CD4-positive, alpha-beta T cell treated with Interleukin-6 for 4 hours (primary cell): ENCODE measurements around the gene PSKH1.
A peak's percentile ranks its signal among the peaks of the same experiment; 100 is the strongest.
"Not testable (repeated sequence)": the region's sequence is repeated elsewhere in the genome, so short reads cannot be mapped to it uniquely, and the experiment has no call there.

Experiments
- DNase-seq: peaks from one replicate; pipeline ENCODE4 v3.0.0-alpha.2; 2020; ENCODE audit warnings: mixed read lengths

PSKH1 gene

DNA sequence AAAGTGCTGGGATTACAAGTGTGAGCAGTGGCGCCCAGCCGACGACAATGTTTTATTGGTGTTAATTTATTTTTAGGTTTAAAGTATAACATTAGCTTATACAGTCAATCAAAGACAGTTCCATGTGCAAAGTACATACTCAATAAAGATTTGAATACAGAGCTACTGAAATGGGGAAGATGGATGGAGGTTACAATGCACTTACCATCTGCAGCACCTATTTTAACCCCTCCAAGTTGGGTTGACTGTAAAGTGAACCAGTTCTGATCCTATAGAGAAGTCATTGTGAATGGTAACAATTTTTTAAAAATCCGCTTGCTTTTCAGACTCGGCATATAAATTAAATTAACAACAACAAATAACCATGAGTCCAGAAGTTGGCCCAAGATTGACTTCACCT, 679 bp upstream of the PSKH1 start:
- DNase-seq: no peak

DNA sequence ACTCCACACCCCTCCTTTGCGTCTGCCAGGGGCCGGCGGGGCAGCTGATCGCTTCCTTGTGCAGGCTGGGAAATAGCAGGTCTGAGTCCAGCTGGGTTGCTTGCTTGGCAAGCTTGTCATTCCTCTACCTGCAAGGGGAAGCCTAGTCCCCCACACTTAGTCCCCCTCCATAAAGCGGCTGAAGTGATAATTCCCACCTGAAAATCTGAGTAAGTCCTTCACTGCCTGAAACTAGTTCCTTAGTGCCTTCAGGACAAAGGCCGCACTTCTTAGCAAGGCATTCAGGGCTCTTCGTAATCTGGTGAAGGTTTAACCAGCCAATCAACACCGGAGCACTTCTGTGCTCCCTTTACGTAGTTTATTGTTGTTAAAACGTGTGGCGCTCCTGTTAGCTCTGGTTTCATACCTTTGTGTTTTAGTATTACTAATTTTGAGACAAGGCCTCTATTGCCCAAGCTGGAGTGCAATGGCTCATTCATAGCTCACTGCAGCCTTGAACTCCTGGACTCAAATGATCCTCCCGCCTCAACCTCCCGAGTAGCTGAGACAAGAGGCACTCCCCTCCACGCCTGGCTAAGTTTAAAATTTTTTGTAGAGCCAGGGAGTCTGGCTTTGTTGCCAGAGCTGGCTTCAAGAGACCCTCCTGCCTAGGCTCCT, 817 bp downstream of the PSKH1 start:
- DNase-seq: no peak

DNA sequence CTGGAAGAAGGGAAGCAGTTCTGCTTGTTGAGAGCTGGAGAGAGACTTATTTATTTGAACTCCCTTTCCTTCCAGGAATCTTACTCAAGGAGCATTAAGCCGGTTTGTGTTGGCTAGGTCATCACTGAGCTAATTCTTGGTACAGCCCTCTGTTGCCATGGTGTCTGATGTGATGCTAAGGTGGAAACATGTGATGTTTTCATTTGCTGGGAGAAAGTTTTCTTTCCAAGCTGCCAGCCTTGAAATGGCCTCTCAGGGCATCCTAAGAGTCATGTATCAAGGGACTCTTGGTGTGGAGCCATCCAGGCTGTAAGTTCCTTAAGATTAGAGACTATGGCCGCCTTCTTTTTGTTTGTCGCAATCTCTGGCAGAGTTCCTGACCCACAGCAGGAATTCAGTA, 4.2 kb downstream of the PSKH1 start:
- DNase-seq: no peak

DNA sequence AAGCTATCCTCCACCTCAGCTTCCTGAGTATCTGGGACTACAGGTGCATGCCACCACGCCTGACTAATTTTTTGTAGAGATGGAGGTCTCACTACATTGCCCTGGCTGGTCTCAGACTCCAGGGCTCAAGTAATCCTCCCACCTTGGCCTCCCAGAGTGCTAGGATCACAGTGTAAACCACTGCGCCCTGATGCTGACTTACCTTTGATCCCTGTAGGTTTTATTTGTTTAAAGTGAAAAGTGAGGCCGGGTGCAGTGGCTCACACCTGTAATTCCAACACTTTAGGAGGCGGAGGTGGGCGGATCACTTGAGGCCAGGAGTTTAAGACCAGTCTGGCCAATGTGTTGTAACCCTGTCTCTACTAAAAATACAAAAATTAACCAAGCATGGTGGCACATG, 8.7 kb downstream of the PSKH1 start:
- no peak for DNase-seq

DNA sequence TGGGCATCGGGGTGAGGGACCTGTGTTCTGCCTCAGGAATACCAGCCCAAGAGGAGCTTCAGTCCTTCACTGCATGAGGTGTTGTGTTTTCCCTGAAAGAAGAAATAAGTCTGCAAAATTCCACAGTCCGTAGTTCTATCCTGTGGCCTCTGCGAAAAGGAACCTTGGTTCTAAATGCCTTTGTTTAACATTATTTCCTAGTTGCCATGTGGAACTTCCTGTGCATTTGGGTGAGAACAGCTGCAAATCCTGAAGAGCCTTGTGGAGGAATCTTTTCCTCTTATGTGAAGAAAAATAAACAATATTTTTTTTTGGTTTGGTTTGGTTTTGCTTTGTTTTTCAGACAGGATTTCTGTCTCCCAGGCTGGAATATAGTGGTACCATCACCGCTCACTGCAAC, 9.8 kb downstream of the PSKH1 start:
- no peak for DNase-seq

DNA sequence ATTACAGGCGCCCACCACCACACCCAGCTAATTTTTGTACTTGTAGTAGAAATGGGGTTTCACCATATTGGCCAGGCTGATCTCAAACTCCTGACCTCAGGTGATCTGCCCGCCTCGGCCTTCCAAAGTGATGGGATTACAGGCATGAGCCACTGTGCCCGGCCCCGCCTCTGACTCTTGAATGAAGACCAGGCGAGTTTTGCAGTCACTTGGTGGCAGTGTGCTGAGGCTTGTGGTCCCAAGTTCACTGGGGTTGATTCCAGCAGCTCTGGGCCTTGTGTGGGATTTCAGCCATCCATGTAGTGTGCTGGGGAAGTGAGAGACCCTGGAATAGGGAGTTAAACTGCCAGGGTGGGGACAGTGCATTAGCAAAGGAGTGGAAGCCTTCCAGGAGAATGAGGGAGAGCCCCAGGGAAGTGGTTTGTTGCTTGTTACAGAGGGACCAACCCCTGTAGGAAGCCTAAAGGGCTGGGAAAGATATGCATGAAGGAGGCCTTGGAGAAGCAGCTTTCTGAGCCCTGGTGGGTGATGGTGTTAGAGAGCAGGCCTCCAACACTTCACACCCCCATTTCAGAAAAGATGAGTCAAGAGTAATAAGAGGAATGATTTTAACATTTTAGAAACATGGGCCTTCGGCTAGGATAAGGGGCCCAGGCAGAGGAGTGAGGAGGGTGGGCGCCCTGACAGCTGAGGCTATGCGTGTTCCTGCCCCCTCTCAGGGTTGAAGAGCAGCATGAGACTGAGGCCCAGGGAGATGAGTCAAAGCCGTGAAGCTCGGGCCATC, 14.5 kb downstream of the PSKH1 start:
- no peak for DNase-seq

DNA sequence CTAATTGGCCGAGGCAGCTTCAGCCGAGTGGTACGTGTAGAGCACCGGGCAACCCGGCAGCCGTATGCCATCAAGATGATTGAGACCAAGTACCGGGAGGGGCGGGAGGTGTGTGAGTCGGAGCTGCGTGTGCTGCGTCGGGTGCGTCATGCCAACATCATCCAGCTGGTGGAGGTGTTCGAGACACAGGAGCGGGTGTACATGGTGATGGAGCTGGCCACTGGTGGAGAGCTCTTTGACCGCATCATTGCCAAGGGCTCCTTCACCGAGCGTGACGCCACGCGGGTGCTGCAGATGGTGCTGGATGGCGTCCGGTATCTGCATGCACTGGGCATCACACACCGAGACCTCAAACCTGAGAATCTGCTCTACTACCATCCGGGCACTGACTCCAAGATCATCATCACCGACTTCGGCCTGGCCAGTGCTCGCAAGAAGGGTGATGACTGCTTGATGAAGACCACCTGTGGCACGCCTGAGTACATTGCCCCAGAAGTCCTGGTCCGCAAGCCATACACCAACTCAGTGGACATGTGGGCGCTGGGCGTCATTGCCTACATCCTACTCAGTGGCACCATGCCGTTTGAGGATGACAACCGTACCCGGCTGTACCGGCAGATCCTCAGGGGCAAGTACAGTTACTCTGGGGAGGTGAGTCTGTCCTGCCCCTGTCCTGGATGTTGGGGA, 16.1 kb downstream of the PSKH1 start:
- no peak for DNase-seq

DNA sequence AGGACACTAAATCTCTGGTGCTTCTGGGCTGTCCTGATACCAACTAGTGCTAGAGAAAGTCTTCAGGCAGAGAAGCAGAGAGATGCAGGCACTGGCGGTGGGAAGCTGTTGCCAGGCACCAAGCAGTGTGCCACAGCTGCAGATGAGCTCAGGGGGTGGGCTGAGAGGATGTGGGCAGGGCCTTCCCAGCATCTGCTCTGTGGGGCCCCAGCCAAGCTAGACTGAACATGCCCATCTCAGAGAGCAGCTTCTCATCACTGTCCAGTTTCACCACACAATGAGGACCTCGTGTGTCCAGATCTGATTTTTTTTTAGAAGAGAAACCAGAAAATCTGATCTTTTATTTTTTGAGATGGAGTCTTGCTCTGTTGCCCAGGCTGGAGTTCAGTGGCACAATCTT, 17.1 kb downstream of the PSKH1 start:
- DNase-seq: no peak

DNA sequence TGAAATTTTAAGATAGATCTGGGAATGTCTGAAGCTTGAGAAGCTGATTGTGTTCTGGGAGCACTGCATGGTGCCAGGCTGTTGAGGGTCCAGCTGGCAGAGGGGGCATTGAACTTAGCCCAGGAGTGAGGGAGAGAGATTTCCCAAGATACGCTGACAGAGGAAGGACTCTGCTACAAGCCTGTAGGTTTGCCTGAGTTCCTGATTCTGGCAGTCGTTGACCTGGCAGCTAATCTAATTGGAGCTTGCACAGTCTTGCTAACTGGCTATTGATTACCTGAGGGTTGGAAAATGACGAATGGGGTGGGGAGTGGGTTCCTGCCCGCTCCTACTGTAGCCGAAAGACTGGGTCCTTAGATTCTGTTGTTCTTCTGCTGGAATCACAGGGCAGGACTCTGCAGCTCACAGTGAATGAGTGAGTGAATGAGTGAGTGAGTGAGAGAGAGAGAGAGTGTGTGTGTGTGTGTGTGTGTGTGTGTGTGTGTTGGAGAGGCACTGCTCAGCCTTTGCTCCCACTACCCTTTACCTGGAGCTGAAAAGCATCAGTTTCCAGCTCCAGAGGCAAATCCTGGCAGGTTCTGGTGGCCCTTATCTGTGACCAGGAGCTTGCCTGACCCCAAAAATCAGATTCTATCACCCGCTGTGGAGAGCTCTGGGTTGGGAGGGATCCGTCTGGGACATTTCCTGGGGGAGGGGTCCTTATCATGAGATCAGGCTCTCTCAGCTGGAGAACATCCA, 21.9 kb downstream of the PSKH1 start:
- DNase-seq: no peak

DNA sequence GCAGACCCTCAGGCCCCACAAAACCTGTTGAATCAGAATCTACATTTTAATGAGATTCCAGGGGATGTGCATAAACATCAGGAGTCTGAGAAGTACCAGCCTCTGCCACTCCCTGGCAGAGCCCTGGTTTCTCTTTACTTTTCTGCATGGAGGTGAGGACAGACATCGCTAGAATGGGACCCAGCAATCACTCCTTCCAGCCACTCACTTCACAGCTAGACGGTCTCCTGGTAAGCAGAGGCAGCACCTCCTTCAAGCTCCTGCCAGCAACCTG, 22.4 kb downstream of the PSKH1 start:
- DNase-seq: not testable (repeated sequence)

DNA sequence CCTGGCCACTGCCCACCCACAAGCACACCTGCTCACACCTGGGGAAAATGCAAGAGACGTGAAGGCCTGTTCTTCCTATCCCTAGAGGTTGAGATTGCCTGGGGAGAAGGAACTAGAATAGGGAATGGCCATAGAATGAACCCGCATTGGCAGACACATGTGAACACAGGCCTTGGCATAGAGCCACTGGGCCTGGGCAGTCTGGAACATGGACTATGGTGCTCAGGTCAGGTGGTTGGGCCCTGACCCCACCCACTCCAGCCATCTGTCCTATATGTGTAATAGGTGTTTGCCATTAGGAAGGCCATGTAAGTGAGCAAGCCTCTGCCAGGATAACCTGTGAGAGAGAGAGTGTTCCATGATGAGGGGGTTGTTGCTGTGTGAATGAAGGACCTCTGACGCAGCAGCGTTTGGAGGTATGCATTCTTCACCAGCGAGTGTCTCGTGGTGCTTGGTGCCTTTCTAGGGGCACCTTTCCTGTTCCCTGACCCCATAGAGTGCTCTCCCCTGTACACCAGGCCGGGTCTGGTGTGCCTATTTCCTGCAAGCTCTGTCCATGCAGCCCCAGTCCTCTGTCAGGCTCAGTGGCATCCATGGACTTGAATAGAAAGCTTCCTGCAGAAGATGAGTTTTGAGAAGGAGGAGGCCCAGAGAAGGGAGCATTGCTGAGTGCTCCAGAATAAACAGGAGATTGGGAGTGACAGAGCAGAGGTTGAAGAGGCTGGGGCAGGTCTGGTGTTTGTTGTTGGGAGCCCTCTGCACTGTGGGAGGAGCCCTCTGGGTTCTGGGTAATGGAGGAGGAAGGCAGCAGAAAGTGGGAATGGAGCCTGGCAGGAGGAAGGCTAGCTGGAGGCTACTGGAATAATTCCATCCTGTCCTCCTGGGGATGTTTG, 23.0 kb downstream of the PSKH1 start:
- no peak for DNase-seq

DNA sequence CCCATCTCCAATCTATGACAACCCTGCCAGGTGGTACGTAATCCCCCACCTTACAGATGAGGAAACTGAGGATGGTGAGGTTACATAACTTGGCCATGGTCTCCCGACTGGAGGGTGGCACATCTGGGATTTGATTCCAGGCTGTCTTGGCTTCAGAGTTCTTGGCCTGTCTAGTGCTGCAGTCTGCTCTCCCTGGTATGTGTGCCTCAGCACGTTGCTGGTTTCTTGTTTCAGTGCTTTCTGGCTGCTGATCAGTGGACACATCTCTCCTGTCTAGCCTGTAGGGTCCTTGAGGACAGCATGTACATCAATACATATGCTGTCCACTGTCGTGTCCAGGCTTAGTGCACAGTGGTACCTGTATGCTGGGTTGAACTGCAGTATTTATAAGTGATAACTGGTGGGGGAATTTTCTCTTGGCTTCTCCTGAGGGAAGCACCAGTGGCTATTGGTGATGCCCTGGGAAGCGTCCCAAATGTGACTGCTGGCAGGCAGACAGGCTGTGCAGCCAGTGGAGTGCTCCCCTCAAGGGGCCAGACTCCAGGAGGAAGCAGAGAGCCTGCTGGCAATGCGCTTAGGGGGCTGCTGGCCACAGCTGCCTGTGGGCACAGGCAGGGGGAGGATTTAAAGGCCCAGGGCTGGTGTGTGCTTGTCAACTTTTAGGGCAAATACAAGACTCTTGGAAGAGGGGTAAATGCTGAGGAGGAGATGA, 24.2 kb downstream of the PSKH1 start:
- no peak for DNase-seq

DNA sequence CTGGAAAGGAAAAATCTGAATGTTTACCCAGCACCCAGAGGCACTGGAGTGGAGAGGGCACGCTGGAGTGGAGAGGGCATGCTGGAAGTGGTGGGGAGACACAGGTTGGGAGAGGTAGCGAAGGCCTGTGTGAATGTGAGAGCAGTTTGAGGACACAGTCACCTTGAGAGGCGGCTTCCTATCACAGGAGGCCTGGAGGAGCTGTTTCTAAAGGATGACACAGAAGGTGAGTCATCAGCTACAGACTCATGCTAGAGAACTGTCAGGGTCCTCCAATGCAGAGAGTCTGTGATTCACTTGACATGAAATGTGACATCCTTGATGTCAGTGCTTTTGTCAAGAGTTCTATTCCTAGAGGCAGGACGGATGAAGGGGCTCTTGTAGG, 24.8 kb downstream of the PSKH1 start:
- DNase-seq: peak; percentile 42

DNA sequence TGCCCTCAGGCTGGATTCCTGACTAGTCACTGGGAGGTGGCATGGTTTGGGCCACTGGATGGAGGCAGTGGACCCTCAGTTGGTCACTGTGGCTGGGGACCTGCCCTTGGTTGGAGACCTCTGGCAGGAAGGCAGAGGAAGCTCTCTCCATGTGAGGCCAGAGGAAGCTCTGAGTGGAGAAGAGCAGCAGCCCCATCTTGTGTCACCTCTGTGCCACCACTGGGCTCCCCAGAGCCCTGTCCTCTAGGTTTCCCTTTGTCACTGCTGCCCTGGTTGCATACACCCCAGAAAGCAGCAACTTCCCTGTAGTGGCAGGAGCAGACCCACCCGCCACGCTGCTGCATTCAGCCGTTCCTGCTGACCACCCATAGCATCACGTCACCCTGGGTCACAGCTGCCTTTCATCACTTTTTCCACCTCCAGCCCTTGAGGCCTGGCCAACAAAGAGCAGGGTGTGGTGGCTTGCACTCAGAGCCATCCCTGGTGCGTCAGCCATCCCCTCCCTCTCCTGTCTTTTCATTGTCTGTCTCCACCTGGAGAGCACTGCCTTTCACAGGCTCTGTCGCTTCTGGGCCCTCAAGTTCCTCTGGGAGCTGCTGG, 26.7 kb downstream of the PSKH1 start:
- DNase-seq: no peak

DNA sequence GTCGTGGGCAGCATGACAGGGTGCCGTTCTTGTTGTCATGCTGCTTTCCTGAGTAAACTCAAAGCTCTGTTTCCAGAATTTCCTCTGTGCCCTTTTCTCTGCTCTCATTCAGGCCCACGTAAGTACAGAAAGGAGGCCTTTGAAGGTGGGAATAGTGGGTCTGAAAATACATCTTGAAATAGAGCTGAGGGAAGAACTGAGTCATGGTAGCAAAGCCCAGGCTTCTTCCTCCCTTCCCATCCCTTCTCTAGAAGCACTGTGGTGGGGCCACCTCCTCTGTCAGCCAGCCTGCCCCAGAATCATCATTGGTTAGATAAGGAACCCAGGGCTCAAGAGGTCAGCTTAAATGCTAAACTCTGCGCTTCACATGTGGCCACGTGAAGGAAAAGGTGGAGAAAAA, 29.2 kb downstream of the PSKH1 start:
- no peak for DNase-seq

DNA sequence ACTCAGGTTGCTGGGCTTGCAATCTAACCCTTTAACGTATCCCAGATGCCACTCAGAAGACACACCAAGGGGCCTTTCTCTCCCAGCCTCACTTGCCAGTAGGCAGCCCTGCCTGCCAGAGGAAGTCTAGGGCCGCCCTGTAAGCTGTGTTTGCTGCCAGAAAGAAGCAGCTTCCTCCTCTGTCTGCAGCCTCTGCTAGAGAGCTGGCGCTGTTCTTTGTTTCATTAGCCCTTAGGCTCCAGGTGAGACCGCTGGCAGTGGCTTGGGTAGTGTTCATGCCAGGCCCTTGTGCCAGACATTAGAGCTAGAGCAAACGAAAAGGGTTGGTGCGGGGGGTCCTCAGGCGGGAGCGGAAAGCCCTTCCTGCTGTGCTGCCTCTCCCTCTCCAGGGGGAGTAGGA, 29.7 kb downstream of the PSKH1 start:
- no peak for DNase-seq

DNA sequence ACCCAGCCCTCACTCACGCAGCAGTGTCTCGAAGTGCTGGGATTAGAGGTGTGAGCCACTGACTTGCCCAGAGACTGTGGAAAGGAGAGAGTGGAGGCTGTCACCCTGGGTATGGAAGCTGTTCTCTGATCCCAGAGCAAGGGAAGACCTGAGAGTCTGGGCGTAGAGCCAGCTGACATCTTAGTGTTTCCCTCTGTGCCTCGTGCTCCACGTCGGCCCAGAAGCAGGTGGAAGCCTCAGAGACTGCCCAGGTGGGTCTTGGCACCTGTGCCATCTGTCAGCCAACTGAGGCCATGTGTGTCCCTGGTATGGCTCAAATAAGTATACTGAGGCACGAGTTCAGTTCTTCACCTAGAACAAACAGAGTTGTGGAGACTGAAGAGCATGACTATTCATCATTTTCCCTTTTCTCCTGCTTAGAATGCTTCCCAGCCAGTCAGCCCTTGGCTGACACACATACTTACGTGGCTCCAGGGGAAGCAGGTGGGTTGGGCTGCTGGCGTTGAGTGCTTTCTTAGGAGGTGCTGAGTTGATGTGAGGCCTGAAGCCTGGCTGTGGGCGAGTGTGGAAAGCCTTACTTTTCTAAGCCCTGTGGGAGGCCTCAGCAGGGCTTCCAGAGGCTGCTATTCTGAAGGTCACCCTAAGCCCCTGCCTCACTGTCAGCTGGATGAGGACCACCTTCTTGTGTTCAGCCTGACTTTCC, 30.5 kb downstream of the PSKH1 start:
- DNase-seq: no peak

DNA sequence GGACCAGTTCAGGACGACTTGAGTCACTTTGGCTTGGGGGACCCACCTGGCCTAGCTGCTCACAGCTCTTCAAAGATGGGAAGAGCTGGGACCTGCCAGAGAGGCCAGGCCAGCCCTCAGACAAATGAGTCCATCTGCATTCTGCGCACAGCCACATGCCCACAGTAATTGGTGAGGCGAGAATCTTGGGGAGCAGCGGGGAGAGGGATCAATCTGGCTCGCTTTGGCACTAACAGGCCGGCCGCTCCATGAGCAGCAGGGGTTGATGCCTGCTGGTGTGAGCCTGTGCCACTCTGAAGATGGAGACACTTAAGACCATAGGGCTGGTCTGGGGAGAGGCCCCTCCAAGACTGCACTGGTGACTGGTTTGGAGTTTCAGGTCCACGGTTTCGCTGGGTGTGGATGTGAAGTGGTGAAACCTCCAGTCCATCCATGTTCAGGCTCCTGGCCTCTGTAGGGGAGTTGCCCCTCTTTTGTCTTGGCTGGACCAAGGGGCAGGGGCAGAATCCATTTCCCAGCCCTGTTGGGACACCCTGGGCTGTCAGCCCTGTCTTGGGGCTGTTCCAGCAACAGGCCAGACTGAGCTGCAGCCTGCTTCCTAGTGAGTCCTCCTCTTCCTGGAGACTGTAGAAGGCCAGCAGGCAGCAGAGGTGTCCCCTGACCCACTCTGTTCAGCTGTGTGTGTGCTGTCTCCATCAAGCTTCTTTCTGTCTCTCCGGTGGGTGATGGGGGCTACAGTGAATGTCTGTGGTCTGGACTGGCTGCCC, 31.3 kb downstream of the PSKH1 start:
- DNase-seq: no peak

DNA sequence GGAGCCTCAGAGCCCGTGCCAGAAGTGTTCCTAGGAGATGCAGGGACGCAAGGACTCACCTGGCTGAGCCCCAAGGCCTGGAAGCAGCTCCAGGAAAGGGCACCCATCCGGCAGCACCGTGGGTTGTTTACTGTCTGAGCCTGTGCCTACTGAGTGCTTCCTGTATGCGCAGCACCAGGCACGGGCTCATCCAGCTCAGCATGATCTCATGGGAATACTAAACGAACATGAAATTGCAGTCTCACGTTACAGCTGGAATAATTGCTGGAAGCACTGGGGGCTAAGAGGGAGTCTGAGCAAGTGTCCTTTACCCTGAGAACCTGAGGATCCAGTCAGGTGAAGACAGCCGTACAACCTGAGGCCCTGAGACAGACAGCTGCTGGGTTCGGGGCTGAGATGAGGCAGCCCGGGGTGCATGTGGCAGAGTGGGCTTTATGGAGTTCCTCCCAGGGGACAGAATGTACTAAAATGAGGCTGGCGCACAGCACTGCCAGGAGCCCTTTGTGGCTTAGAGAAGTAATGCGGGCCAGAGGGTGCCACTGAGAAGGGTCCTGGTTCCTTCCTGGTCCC, 33.2 kb downstream of the PSKH1 start:
- DNase-seq: no peak
